SK-N-SH (cell line): ENCODE data around the gene RUFY2.

Source experiments
- CHD2 ChIP-seq: fragments of 150-350 bp; IDR thresholded peaks from 2 replicates; pipeline ENCODE4 v1.6.1; 2018; ENCODE audit warnings: low read length; ENCODE audit not compliant: partially characterized antibody
- CTCF ChIP-seq: fragments of 200-600 bp; sonication (generic); IDR thresholded peaks from 2 replicates; pipeline ENCODE4 v1.6.1; 2017; ENCODE audit warnings: antibody characterized with exemption, mild to moderate bottlenecking, moderate library complexity
- EZH2phosphoT487 ChIP-seq: fragments of 200-600 bp; sonication (generic); IDR thresholded peaks from 2 replicates; pipeline ENCODE4 v1.6.1; 2017; ENCODE audit warnings: low read depth, mixed run types, mild to moderate bottlenecking, antibody characterized with exemption, moderate library complexity, borderline replicate concordance
- MEF2A ChIP-seq: IDR thresholded peaks from 2 replicates; pipeline ENCODE4 v1.4.0; 2012; ENCODE audit warnings: low read depth, borderline replicate concordance
- POLR2AphosphoS5 ChIP-seq: IDR thresholded peaks from 2 replicates; pipeline ENCODE4 v1.6.1; 2012; ENCODE audit warnings: low read depth, low read length
- RAD21 ChIP-seq: IDR thresholded peaks from 2 replicates; pipeline ENCODE4 v1.6.1; 2012; ENCODE audit warnings: mild to moderate bottlenecking, low read length
- REST ChIP-seq: IDR thresholded peaks from 2 replicates; pipeline ENCODE4 v1.6.1; 2012; ENCODE audit warnings: mild to moderate bottlenecking, low read depth, low read length, moderate library complexity
- TAF1 ChIP-seq: IDR thresholded peaks from 2 replicates; pipeline ENCODE4 v1.6.1; 2012; ENCODE audit warnings: low read depth, mild to moderate bottlenecking, low read length, moderate library complexity, borderline replicate concordance
- TCF12 ChIP-seq: IDR thresholded peaks from 2 replicates; pipeline ENCODE4 v1.4.0; 2012
- YY1 ChIP-seq: IDR thresholded peaks from 2 replicates; pipeline ENCODE4 v1.4.0; 2012; ENCODE audit warnings: low read depth, mild to moderate bottlenecking

- TF ChIP-seq EZH2phosphoT487 (no peak), REST (no peak), CTCF (no peak), POLR2AphosphoS5 (no peak), MEF2A (no peak), TAF1 (no peak), YY1 (no peak), RAD21 (no peak), CHD2 (no peak), TCF12 (no peak)
Measured at GRCh38 chr10:68402276-68402675, 4.8 kb downstream of the RUFY2 start.
